HUES48 (cell line): ENCODE data around the gene PEX16.

Experiments used
- H3K27ac ChIP-seq: one replicate; pipeline ENCODE4 v1.7.0; 2013; ENCODE audit warnings: low read depth, low read length, inconsistent platforms
- H3K27me3 ChIP-seq: 2 replicates; pipeline ENCODE4 v1.6.1; 2013; ENCODE audit warnings: mild to moderate bottlenecking, low read length; ENCODE audit not compliant: control insufficient read depth, insufficient read depth
- H3K36me3 ChIP-seq: 2 replicates; pipeline ENCODE4 v1.6.1; 2013; ENCODE audit warnings: low read length; ENCODE audit not compliant: control insufficient read depth, insufficient read depth
- H3K4me1 ChIP-seq: 2 replicates; pipeline ENCODE4 v1.6.1; 2013; ENCODE audit warnings: mild to moderate bottlenecking, low read length; ENCODE audit not compliant: control insufficient read depth, insufficient read depth
- H3K4me3 ChIP-seq: 2 replicates; pipeline ENCODE4 v1.5.1; 2013; ENCODE audit warnings: mild to moderate bottlenecking, low read depth, low read length
- H3K9ac ChIP-seq: 2 replicates; pipeline ENCODE4 v1.6.1; 2013; ENCODE audit warnings: mild to moderate bottlenecking, low read depth, low read length, moderate library complexity
- H3K9me3 ChIP-seq: 2 replicates; pipeline ENCODE4 v1.6.1; 2013; ENCODE audit warnings: low read length; ENCODE audit not compliant: control insufficient read depth, insufficient read depth

Gene PEX16

DNA sequence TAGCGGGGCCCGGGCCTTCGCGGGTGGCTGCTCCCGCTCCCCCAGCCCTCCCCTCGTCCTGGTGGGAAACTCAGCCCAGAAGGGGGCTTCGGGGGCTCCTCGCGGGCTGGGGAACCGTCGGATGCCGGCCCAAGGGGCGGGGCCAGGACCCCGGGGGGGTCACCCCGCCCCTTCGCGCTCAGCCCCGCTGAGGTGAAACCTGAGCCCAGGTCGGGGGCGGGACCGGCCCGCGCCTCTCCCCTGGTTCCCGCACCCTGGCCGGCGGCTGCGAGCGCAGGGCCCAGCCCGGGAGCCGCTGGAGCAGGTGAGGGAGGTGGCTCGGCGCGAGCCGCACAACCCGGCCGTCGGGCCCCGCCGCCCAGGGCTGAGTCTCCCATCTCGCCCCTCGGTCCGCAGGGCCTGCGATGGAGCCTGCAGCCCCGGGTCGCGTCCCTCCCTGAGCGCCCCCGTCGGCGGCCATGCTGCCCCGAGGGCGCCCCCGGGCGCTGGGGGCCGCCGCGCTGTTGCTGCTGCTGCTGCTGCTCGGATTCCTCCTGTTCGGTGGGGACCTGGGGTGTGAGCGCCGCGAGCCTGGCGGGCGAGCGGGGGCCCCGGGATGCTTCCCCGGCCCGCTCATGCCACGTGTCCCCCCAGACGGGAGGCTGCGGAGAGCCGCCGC lies 4.9 kb upstream of the PEX16 start, which contains the start of gene LARGE2:
Gene LARGE2, plus strand, starts transcription at position 232 of the 658 bp plus-strand sequence. Its CDS starts 227 bp downstream, at position 459.
- peak within 1 kb of the TSS; percentile 62 for H3K27ac ChIP-seq
- no peaks in the 10 kb centered on the region for H3K9me3 ChIP-seq
- peaks cover 17% of the 10 kb centered on the region for H3K4me1 ChIP-seq
- H3K36me3 ChIP-seq = peaks cover 35% of the 10 kb centered on the region
- peak within 1 kb of the TSS; percentile 66 for H3K9ac ChIP-seq
- H3K4me3 ChIP-seq = peak within 1 kb of the TSS; percentile 78
- H3K27me3 ChIP-seq = peaks cover 8% of the 10 kb centered on the region

DNA sequence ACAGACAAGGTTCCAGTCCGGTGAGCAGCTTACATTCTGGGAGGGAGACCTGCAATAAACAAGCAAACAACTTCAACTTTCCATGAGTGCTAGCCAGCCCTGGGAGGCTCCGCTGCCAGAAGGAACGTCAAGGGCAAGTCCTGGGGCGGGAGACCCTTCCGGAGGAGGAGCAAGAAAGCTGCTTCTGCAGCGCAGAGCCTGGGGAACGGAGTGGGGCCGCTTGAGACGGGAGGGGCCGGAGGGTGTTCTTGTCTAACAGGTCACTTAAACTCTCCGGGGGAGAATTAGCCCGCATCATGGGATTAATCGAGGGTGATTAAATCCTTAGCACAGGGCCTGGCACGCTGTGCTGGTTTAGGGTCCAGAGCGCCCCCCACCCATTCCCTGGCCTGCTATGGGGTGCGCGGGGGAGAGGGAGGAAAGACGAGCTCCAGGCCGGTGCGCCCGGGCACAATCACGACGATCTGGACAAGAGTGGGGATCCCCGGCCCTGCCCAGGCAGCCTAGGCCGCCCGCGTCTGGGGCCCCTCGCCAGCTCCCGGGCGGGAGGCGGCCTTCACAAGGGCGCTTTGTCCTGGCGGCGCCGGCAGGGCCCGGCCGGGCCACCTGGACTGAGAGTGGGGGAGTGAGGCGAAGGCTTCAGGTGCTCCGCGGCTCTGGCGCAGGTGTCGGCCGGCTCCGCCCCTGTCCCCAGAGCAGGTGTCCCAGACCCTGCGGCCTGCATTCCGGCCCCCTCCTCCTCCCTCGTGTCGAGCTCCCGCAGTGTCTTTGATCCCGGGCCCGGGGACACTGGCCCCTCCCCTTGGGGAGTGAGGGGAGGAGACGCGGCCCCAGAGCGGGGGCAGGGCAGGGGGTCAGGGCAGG lies 4.1 kb upstream of the PEX16 start:
- Histone ChIP-seq H3K4me1 (peaks cover 21% of the 10 kb centered on the region), H3K9me3 (no peaks in the 10 kb centered on the region), H3K27ac (peak overlapping the region; percentile 62), H3K27me3 (peaks cover 8% of the 10 kb centered on the region), H3K36me3 (peaks cover 28% of the 10 kb centered on the region), H3K9ac (peak overlapping the region; percentile 66), H3K4me3 (peak overlapping the region; percentile 78)

DNA sequence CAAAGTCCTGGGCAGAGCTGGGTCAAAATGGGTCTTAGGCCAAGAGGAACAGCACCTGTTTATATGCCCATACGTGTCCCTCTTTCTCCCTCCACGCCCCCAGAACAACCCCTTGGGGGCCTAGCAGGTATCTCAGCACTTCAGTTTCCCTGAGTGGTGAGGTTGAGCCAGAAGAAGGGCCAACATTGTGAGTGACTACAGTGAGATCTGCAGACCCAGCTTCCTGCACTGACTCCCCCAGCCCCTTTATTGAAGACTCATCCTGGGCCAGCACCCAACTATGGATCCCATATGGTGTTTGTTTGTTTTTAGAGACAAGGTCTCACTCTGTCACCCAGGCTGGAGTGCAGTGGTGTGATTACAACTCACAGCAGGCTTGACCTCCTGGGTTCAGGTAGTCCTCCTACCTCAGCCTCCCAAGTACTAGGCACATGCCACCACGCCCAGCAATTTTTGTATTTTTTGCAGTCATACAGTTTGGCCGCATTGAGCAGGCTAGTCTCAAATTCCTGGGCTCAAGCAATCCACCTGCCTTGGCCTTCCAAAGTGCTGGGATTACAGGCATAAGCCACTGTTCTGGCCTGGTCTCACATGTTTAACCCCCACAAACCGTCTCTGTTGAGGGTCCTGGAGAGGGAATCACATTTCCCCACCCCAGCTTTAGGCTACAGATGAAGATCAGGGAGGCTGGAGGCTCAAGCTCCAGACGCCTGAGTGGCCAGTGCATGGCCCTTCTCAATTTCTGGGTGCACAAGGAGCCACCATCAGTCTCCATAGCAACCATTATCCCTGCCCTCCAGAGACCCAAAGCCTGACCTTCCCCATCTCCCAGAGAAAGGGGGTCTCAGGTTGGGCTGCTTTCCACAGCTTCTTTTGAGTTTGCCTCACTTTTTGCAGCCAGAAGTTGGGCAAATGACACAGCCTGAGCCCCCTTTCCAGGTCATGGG lies 3.1 kb upstream of the PEX16 start:
- peak overlapping the region; percentile 66; the same call in 1 of the 2 replicates for H3K9ac ChIP-seq

DNA sequence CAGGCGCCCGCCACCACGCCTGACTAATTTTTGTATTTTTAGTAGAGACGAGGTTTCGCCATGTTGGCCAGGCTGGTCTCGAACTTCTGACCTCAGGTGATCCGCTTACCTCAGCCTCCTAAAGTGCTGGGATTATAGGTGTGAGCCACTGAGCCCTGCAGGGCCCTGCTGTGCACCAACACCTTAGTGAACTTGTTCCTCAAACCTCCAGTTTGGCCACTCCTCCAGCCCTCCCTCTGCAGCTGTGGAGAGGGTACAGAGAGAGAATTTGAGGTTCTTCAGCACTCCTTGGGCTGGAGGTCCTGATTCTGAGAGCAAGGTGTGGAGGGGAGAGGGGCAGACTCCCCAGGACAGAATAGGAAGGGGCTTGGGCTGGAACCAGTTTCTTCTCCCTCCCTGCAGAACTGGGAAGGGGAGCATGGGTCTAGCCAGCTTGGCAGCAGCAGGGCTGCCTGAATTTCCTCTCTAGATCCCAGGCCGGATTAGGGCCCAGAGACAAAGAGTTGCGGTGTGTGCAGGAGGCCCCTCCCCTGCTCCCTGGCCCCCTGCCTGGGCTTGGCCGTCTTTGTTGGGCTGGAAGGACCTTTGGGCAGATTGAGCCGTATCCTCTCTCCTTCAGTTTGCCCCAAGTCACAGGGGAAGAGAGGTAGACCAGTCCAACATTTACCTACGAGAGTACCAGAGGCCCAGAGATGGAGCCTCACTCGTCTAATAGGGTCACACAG lies 2.3 kb upstream of the PEX16 start:
- H3K9me3 ChIP-seq = no peaks in the 10 kb centered on the region
- H3K27ac ChIP-seq = peak overlapping the region; percentile 78
- H3K4me3 ChIP-seq = no peak overlapping the region

More for the DNA sequence above, 3.1 kb upstream of the PEX16 start:
- peak overlapping the region; percentile 62 for H3K27ac ChIP-seq
- no peaks in the 10 kb centered on the region for H3K9me3 ChIP-seq
- peak overlapping the region; percentile 78 for H3K4me3 ChIP-seq
- H3K27me3 ChIP-seq = peaks cover 8% of the 10 kb centered on the region
- H3K36me3 ChIP-seq = peaks cover 22% of the 10 kb centered on the region
- peaks cover 21% of the 10 kb centered on the region for H3K4me1 ChIP-seq

DNA sequence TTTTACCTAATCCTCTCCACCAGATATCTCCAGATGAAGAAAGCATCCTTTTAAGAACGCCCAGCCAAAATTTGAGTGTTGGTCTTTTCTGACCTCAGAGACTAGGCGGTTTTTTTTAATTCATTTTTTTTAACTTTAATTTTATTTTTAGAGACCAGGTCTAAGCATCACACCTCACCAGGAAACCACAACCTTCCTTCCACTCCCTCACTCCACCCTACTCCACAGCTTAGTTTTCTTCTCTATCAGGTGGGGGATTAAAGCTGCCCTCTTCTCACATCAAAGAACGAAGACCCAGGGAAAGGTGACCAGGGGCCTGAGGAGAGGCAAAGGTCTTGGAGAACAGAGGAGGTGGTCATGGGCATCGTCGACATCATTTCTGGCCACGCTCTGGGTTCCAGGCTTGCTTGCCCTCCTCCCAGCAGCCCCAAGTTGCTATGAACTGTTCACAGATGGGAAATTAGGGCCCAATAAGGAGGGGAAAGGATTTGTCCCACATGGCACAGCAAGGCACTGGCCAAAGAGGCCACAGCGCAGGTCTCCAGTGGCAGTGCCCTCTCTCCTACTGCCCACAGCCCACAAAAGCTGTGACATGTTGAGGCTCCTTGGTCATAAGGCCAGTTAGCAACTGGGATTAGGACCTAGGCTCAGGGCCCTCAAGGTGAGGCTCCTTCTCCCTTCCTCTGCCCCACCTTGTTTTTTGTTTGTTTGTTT lies 1.4 kb upstream of the PEX16 start:
- H3K36me3 ChIP-seq = peaks cover 22% of the 10 kb centered on the region
- peak overlapping the region; percentile 78 for H3K27ac ChIP-seq
- no peak overlapping the region for H3K9ac ChIP-seq
- no peaks in the 10 kb centered on the region for H3K9me3 ChIP-seq
- peaks cover 8% of the 10 kb centered on the region for H3K27me3 ChIP-seq
- H3K4me1 ChIP-seq = peaks cover 21% of the 10 kb centered on the region
- H3K4me3 ChIP-seq = peak overlapping the region; percentile 88

More for the DNA sequence above, 2.3 kb upstream of the PEX16 start:
- Histone ChIP-seq H3K36me3 (peaks cover 22% of the 10 kb centered on the region), H3K4me1 (peaks cover 21% of the 10 kb centered on the region), H3K9ac (no peak overlapping the region), H3K27me3 (peaks cover 8% of the 10 kb centered on the region)

DNA sequence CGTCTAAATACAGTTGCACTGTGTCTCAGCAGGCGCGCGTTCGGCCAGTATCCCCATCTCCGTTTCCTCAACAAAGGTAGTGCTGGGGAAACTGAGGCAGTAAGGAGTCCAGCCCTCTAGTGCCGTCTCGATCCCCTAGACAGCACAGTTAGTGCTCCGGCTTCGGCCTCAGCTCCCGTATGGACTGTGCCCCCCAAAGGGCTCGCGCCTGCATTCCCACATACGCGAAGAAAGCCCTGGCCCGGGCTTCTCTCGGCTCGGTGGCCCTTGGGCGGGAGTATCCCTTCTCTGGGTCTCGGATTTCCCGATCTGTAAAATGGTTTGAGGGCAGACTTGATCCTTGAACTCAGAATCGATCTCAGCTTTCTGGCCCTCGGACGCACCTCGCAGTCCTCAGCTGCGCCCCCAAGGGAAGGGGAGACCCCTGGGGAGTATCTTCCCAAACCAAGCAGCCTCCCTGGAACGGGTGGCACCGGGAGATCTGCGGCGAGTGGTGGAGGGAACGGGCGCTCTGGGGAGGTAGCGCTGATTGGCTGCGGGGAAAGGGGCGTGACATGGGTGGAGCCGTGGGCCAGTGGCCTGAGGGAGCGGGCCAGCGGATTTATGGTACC lies 759 bp upstream of the PEX16 start:
- peak overlapping the region; percentile 88 for H3K4me3 ChIP-seq
- peaks cover 21% of the 10 kb centered on the region for H3K4me1 ChIP-seq
- H3K27me3 ChIP-seq = peaks cover 8% of the 10 kb centered on the region
- peak overlapping the region; percentile 95 for H3K27ac ChIP-seq
- H3K9me3 ChIP-seq = no peaks in the 10 kb centered on the region
- H3K36me3 ChIP-seq = peaks cover 28% of the 10 kb centered on the region
- H3K9ac ChIP-seq = peak overlapping the region; percentile 21

DNA sequence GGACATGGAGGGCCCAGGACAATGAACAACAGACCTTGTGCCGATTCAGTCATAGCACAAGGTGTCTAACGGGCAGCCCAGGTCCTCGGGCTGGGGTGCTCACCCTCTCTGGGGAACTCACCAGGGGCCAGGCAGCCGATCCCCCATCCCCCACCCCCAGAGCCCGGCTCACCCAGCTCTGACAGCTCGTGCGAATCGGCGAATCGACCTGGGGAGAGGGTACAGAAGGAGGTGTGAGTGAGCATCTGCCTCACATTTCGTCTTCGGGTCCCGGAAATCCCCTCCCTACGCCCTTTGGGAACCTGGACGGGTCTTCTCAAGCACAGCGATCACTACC lies 423 bp downstream of the PEX16 start:
- H3K4me3 ChIP-seq = peak overlapping the region; percentile 88
- H3K4me1 ChIP-seq = peaks cover 21% of the 10 kb centered on the region
- no peak overlapping the region for H3K9ac ChIP-seq
- peak overlapping the region; percentile 95 for H3K27ac ChIP-seq
- peaks cover 35% of the 10 kb centered on the region for H3K36me3 ChIP-seq
- no peaks in the 10 kb centered on the region for H3K9me3 ChIP-seq
- peaks cover 8% of the 10 kb centered on the region for H3K27me3 ChIP-seq

DNA sequence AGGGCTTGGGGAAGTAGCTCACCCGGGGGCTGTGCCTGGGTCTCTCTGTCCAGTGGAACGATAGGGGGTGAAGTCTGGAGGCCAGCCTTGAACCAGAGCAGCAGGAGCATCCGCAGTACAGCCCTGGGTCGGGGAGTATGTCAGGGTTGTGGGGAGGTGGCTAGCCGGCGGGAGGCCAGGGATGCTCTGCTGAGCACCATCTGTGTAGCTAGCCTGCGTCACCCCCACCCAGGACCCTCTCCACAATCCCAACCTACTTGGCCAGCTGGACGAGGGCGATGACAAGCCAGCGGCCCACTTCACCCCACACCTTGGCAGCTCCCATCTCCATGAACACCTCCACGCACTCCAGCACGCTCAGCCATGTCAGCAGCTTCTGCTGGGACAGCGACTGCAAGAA lies 2.2 kb downstream of the PEX16 start:
- Histone ChIP-seq H3K27me3 (no peaks in the 10 kb centered on the region), H3K27ac (no peak overlapping the region), H3K9ac (no peak overlapping the region), H3K4me3 (no peak overlapping the region), H3K9me3 (no peaks in the 10 kb centered on the region), H3K4me1 (peaks cover 6% of the 10 kb centered on the region), H3K36me3 (peaks cover 45% of the 10 kb centered on the region)

DNA sequence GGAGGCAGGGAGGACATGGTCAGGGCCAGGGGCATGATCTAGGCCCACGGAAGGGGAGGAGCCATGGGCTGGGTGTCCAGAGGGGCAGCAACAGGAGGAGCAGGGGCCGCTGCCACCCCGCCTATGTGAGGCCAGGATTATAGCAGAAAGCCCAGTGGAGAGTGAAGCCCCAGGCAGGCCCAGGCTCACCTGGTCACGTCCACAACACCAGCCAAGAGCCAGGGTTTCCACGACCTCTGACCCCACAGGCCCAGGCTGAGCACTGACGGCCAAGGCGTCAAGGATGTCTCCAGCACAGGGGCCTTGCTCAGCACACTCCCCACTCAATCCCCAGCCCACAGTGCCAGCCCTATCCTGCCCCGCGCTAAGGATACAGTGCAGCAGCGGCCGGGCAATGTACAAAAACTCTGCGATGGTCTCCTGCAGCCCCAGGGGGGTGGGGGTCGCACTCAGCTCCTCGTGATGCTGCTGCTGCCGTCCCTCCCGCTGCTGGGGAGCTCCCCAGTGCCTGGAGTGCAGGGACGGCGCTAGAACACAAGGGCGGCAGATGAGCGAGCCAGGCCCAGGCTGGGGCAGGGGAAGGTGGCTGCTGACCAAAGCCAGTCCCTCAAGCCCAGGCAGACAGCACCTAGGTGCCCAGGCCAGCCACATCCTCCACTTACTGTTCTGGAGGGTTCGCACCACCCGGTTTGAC lies 3.6 kb downstream of the PEX16 start:
- peaks cover 4% of the 10 kb centered on the region for H3K4me1 ChIP-seq
- no peak overlapping the region for H3K27ac ChIP-seq
- peaks cover 51% of the 10 kb centered on the region for H3K36me3 ChIP-seq
- no peak overlapping the region for H3K4me3 ChIP-seq
- H3K9me3 ChIP-seq = no peaks in the 10 kb centered on the region
- H3K27me3 ChIP-seq = no peaks in the 10 kb centered on the region
- H3K9ac ChIP-seq = no peak overlapping the region
